SK-N-SH (cell line): ENCODE results near the gene NR6A1. TPM values are rescaled to one million over a fixed set of nuclear protein-coding genes. Genes with fewer than 3 reads are reported as not detected.

ENCODE experiments used
- CTCF ChIA-PET: fragments of 300-600, 350-600 bp; formaldehyde crosslinking; extraction: SDS; loops from one replicate; lab custom pipeline; 2021; lab: Yijun Ruan, JAX
- POLR2A ChIA-PET: fragments of 350-600 bp; sonication (Branson Sonifier 250); formaldehyde crosslinking; extraction: SDS; loops from one replicate; lab custom pipeline; 2020; ENCODE audit warnings: antibody characterized with exemption, inconsistent platforms; lab: Yijun Ruan, JAX
- DNase-seq: peaks from one replicate; pipeline ENCODE4 v3.0.0; 2012
- H2AFZ ChIP-seq: fragments of 200-600 bp; sonication (generic); 2 replicates; pipeline ENCODE4 v1.8.1; 2016; ENCODE audit warnings: antibody characterized with exemption, mild to moderate bottlenecking, low read depth
- H3F3A ChIP-seq: fragments of 200-600 bp; sonication (generic); replicated peaks from 2 replicates; pipeline ENCODE3; 2016; ENCODE audit warnings: antibody characterized with exemption, mild to moderate bottlenecking; ENCODE audit not compliant: insufficient read depth
- H3K27ac ChIP-seq, 2 experiments: fragments of 200-500 bp in 1 of 2; fragments of 200-600 bp in 1 of 2; sonication (Bioruptor generic) in 1 of 2; sonication (generic), shearing (Covaris generic) in 1 of 2; 2 replicates each; pipeline versions ENCODE4 v1.5.1 to v1.6.1; 2014 to 2016; ENCODE audit warnings: low read depth in 2 of 2, inconsistent platforms in 1 of 2, low read length in 1 of 2, mild to moderate bottlenecking in 1 of 2, mixed read lengths in 1 of 2
- H3K27me3 ChIP-seq: fragments of 200-600 bp; sonication (generic), shearing (Covaris generic); 2 replicates; pipeline ENCODE4 v1.6.1; 2016; ENCODE audit warnings: mixed run types; ENCODE audit not compliant: insufficient read depth
- H3K36me3 ChIP-seq, 2 experiments: fragments of 200-500 bp in 1 of 2; fragments of 200-600 bp in 1 of 2; sonication (Bioruptor generic) in 1 of 2; sonication (generic) in 1 of 2; replicated peaks in 1 of 2; 2 replicates each; pipeline versions ENCODE3 to v1.5.1; 2014 to 2016; ENCODE audit warnings: low read length in 1 of 2, mild to moderate bottlenecking in 1 of 2; ENCODE audit not compliant: insufficient read depth in 2 of 2, control insufficient read depth in 1 of 2
- H3K4me1 ChIP-seq, 2 experiments: fragments of 200-500 bp in 1 of 2; fragments of 200-600 bp in 1 of 2; sonication (Bioruptor generic) in 1 of 2; sonication (generic), shearing (Covaris generic) in 1 of 2; 2 replicates each; pipeline versions ENCODE4 v1.5.1 to v1.6.1; 2014 to 2016; ENCODE audit warnings: low read depth in 1 of 2, low read length in 1 of 2, mixed run types in 1 of 2; ENCODE audit not compliant: insufficient read depth in 2 of 2, control insufficient read depth in 1 of 2
- H3K4me2 ChIP-seq: fragments of 200-600 bp; sonication (generic), shearing (Covaris generic); 2 replicates; pipeline ENCODE4 v1.6.1; 2017; ENCODE audit warnings: mixed run types
- H3K4me3 ChIP-seq, 2 experiments: fragments of 200-500 bp in 1 of 2; fragments of 200-600 bp in 1 of 2; sonication (Bioruptor generic) in 1 of 2; sonication (generic), shearing (Covaris generic) in 1 of 2; 2 replicates each; pipeline versions ENCODE4 v1.5.1 to v1.8.1; 2014 to 2016; ENCODE audit warnings: low read depth in 2 of 2, inconsistent platforms in 1 of 2, low read length in 1 of 2, mild to moderate bottlenecking in 1 of 2, mixed read lengths in 1 of 2, moderate library complexity in 1 of 2
- H3K79me2 ChIP-seq: fragments of 200-600 bp; sonication (generic); 2 replicates; pipeline ENCODE4 v1.8.1; 2017; ENCODE audit warnings: mild to moderate bottlenecking; ENCODE audit not compliant: insufficient read depth
- H3K9ac ChIP-seq: fragments of 200-600 bp; sonication (generic); 2 replicates; pipeline ENCODE4 v1.6.1; 2017; ENCODE audit warnings: mixed run types
- H3K9me2 ChIP-seq: fragments of 200-600 bp; sonication (generic); 2 replicates; pipeline ENCODE4 v1.6.1; 2017; ENCODE audit warnings: mixed run types
- H3K9me3 ChIP-seq: fragments of 200-600 bp; sonication (generic); 2 replicates; pipeline ENCODE4 v1.6.1; 2017; ENCODE audit warnings: mixed run types, mild to moderate bottlenecking, moderate library complexity
- H4K20me1 ChIP-seq: fragments of 200-600 bp; sonication (generic); 2 replicates; pipeline ENCODE4 v1.6.1; 2017; ENCODE audit warnings: mild to moderate bottlenecking, mixed run types; ENCODE audit not compliant: insufficient read depth
- CHD2 ChIP-seq: fragments of 150-350 bp; IDR thresholded peaks from 2 replicates; pipeline ENCODE4 v1.6.1; 2018; ENCODE audit warnings: low read length; ENCODE audit not compliant: partially characterized antibody
- ELF1 ChIP-seq: IDR thresholded peaks from 2 replicates; pipeline ENCODE4 v1.4.0; 2012
- EP300 ChIP-seq, 2 experiments: IDR thresholded peaks; 2 replicates each; pipeline versions ENCODE4 v1.4.0 to v1.6.1; 2012; ENCODE audit warnings: borderline replicate concordance in 1 of 2, low read depth in 1 of 2, low read length in 1 of 2
- EZH2phosphoT487 ChIP-seq: fragments of 200-600 bp; sonication (generic); IDR thresholded peaks from 2 replicates; pipeline ENCODE4 v1.6.1; 2017; ENCODE audit warnings: low read depth, mixed run types, mild to moderate bottlenecking, antibody characterized with exemption, moderate library complexity, borderline replicate concordance
- GABPA ChIP-seq: IDR thresholded peaks from 2 replicates; pipeline ENCODE4 v1.4.0; 2012; ENCODE audit warnings: low read depth, mild to moderate bottlenecking
- GATA2 ChIP-seq: sonication (generic); formaldehyde crosslinking; IDR thresholded peaks from 2 replicates; pipeline ENCODE4 v1.5.0; 2020; ENCODE audit warnings: mild to moderate bottlenecking, missing genetic modification reagents
- MXI1 ChIP-seq: IDR thresholded peaks from 2 replicates; pipeline ENCODE4 v1.6.1; 2012; ENCODE audit warnings: mild to moderate bottlenecking, low read depth, low read length, improper control_type of control experiment
- NFIC ChIP-seq: IDR thresholded peaks from 2 replicates; pipeline ENCODE4 v1.4.0; 2012; ENCODE audit warnings: borderline replicate concordance
- RAD21 ChIP-seq: IDR thresholded peaks from 2 replicates; pipeline ENCODE4 v1.6.1; 2012; ENCODE audit warnings: mild to moderate bottlenecking, low read length
- RCOR1 ChIP-seq: fragments of 150-350 bp; IDR thresholded peaks from 2 replicates; pipeline ENCODE4 v1.6.1; 2017; ENCODE audit warnings: antibody characterized with exemption, low read length
- RXRA ChIP-seq: IDR thresholded peaks from 2 replicates; pipeline ENCODE4 v1.4.0; 2012; ENCODE audit warnings: low read depth, mild to moderate bottlenecking, borderline replicate concordance
- SIN3A ChIP-seq: IDR thresholded peaks from 2 replicates; pipeline ENCODE4 v1.6.1; 2012; ENCODE audit warnings: low read depth, mild to moderate bottlenecking, low read length, moderate library complexity, borderline replicate concordance
- TAF1 ChIP-seq: IDR thresholded peaks from 2 replicates; pipeline ENCODE4 v1.6.1; 2012; ENCODE audit warnings: low read depth, mild to moderate bottlenecking, low read length, moderate library complexity, borderline replicate concordance
- TCF12 ChIP-seq: IDR thresholded peaks from 2 replicates; pipeline ENCODE4 v1.4.0; 2012
- TEAD4 ChIP-seq: IDR thresholded peaks from 2 replicates; pipeline ENCODE4 v1.4.0; 2012; ENCODE audit warnings: mild to moderate bottlenecking, borderline replicate concordance; ENCODE audit not compliant: insufficient read depth
- YY1 ChIP-seq: IDR thresholded peaks from 2 replicates; pipeline ENCODE4 v1.4.0; 2012; ENCODE audit warnings: low read depth, mild to moderate bottlenecking
- WGBS: methylation state at CpG from one replicate; pipeline ENCODE4 v1.1.6; 2017; ENCODE audit warnings: low lambda C conversion rate; 5-methylcytosine and 5-hydroxymethylcytosine counted together
- polyA plus RNA-seq, 3 experiments: library from polyadenylated mRNA; depleted of rRNA; stranded (reverse); fragments of >200 nt; gene quantifications; 2 replicates each; pipeline ENCODE4 v1.2.3, GENCODE V29; 2012
- TF ChIP-seq, protein P1 (sequence below): fragments of 150-350 bp; IDR thresholded peaks from 2 replicates; pipeline ENCODE4 v1.6.1; 2017; ENCODE audit warnings: antibody characterized with exemption, low read length, low read depth, borderline replicate concordance
- TF ChIP-seq, protein P2 (sequence below): IDR thresholded peaks from 2 replicates; pipeline ENCODE4 v1.4.0; 2012; ENCODE audit warnings: low read depth, borderline replicate concordance
- TF ChIP-seq, protein P3 (sequence below): fragments of 200-600 bp; sonication (generic); IDR thresholded peaks from 2 replicates; pipeline ENCODE4 v1.6.1; 2017; ENCODE audit warnings: antibody characterized with exemption, mild to moderate bottlenecking, moderate library complexity
- TF ChIP-seq, protein P4 (sequence below): IDR thresholded peaks from 2 replicates; pipeline ENCODE4 v1.4.0; 2012; ENCODE audit warnings: low read depth

Gene NR6A1
- polyA plus RNA-seq, 1 of the 3 experiments (the other 2 are of a cell fraction): 1.2 TPM

DNA sequence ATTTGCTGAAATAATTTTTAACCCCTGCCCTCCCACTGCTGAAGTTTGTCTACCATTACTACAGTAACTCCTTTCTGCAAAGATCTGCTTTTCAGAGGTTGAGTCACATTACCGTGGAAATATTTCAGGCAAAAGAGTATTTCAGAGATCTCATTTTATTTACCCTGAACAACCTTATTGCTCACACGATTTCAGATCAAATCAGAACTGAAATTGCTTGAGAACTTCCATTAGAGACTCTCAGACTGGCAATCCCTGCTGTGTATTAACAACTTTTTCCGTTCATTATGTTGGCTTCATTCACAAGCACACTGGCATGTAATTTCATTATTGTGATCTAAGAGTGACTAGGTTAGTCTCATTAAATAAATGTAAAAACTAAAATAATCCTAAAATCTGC is 16.1 kb downstream of the NR6A1 start:
- TF ChIP-seq SIN3A: no peak
- TF ChIP-seq YY1: no peak
- no peak for TF ChIP-seq EP300 (IDR thresholded peaks at IDR 0.05; ENCODE audit: borderline replicate concordance in 1 of 2, low read depth in 1 of 2, low read length in 1 of 2)
- no peak for TF ChIP-seq RCOR1
- TF ChIP-seq TCF12: no peak
- TF ChIP-seq, protein P1, sequence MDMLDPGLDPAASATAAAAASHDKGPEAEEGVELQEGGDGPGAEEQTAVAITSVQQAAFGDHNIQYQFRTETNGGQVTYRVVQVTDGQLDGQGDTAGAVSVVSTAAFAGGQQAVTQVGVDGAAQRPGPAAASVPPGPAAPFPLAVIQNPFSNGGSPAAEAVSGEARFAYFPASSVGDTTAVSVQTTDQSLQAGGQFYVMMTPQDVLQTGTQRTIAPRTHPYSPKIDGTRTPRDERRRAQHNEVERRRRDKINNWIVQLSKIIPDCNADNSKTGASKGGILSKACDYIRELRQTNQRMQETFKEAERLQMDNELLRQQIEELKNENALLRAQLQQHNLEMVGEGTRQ: no peak
- TF ChIP-seq RXRA: no peak
- no peak for TF ChIP-seq EZH2phosphoT487
- no peak for TF ChIP-seq GABPA
- no peak for TF ChIP-seq TAF1
- TF ChIP-seq, protein P2, sequence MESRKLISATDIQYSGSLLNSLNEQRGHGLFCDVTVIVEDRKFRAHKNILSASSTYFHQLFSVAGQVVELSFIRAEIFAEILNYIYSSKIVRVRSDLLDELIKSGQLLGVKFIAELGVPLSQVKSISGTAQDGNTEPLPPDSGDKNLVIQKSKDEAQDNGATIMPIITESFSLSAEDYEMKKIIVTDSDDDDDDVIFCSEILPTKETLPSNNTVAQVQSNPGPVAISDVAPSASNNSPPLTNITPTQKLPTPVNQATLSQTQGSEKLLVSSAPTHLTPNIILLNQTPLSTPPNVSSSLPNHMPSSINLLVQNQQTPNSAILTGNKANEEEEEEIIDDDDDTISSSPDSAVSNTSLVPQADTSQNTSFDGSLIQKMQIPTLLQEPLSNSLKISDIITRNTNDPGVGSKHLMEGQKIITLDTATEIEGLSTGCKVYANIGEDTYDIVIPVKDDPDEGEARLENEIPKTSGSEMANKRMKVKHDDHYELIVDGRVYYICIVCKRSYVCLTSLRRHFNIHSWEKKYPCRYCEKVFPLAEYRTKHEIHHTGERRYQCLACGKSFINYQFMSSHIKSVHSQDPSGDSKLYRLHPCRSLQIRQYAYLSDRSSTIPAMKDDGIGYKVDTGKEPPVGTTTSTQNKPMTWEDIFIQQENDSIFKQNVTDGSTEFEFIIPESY: no peak
- TF ChIP-seq RAD21: no peak
- no peak for TF ChIP-seq NFIC
- no peak for TF ChIP-seq CHD2
- TF ChIP-seq GATA2 (CRISPR knock-in tag): no peak
- no peak for TF ChIP-seq TEAD4
- TF ChIP-seq, protein P3, sequence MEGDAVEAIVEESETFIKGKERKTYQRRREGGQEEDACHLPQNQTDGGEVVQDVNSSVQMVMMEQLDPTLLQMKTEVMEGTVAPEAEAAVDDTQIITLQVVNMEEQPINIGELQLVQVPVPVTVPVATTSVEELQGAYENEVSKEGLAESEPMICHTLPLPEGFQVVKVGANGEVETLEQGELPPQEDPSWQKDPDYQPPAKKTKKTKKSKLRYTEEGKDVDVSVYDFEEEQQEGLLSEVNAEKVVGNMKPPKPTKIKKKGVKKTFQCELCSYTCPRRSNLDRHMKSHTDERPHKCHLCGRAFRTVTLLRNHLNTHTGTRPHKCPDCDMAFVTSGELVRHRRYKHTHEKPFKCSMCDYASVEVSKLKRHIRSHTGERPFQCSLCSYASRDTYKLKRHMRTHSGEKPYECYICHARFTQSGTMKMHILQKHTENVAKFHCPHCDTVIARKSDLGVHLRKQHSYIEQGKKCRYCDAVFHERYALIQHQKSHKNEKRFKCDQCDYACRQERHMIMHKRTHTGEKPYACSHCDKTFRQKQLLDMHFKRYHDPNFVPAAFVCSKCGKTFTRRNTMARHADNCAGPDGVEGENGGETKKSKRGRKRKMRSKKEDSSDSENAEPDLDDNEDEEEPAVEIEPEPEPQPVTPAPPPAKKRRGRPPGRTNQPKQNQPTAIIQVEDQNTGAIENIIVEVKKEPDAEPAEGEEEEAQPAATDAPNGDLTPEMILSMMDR: no peak
- TF ChIP-seq, protein P4, sequence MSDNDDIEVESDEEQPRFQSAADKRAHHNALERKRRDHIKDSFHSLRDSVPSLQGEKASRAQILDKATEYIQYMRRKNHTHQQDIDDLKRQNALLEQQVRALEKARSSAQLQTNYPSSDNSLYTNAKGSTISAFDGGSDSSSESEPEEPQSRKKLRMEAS: no peak
- no peak for TF ChIP-seq MXI1
- TF ChIP-seq ELF1: no peak
- peak overlapping the region in 1 of 2 experiments; percentile 78; a peak in 1 of 4 replicates for H3K27ac ChIP-seq
- H3K9ac ChIP-seq: no peak overlapping the region
- H4K20me1 ChIP-seq: no peaks in the 10 kb centered on the region
- peaks cover 19% of the 10 kb centered on the region for H3F3A ChIP-seq
- H3K27me3 ChIP-seq: no peaks in the 10 kb centered on the region
- H3K4me2 ChIP-seq: no peak overlapping the region
- POLR2A ChIA-PET: no interaction called here
- peaks cover 7 to 58% of the 10 kb centered on the region in 2 experiments for H3K4me1 ChIP-seq
- H3K9me3 ChIP-seq: no peaks in the 10 kb centered on the region
- no peak overlapping the region for H2AFZ ChIP-seq
- H3K36me3 ChIP-seq: no peaks in the 10 kb centered on the region
- H3K9me2 ChIP-seq: no peaks in the 10 kb centered on the region
- CTCF ChIA-PET: interaction anchor here (0.7 to 10.3 kb wide), 11 partner anchors 9 to 141 kb away, joined by 3 to 61 read pairs (median 6); partner anchors contain the start of genes NR6A1 and WDR38
- peaks cover 59% of the 10 kb centered on the region for H3K79me2 ChIP-seq
- 30% methylated on average over 3 of the region's 3 CpGs for WGBS
- H3K4me3 ChIP-seq: no peak overlapping the region
- DNase-seq: no peak
